Caco-2 (cell line): ENCODE data around the gene NAALADL2. TPM values are rescaled to one million over a fixed set of nuclear protein-coding genes. Genes with fewer than 3 reads are reported as not detected.

Source experiments
- BruUV-seq: library from RNA; stranded (reverse); fragments of 400-500 nt; replicated peaks from 2 replicates; lab custom pipeline; 2021; lab: Mats Ljungman, UMichigan
- CTCF ChIA-PET: fragments of 300-600 bp; sonication (Branson Sonifier 250); formaldehyde crosslinking; loops from one replicate; lab custom pipeline; 2022; ENCODE audit warnings: antibody characterized with exemption; lab: Charles Lee
- POLR2A ChIA-PET: fragments of 300-600 bp; sonication (Branson Sonifier 250); formaldehyde crosslinking; loops from one replicate; lab custom pipeline; 2022; ENCODE audit warnings: antibody characterized with exemption; lab: Charles Lee
- DNase-seq, 2 experiments: peaks; one replicate each; pipeline versions ENCODE4 v3.0.0 to v3.0.0-alpha.2; 2020 to 2022
- H3K27me3 ChIP-seq: replicated peaks from 2 replicates; pipeline ENCODE4 v1.6.0; 2011; ENCODE audit warnings: low read length; ENCODE audit not compliant: control insufficient read depth, insufficient read depth
- H3K36me3 ChIP-seq: 2 replicates; pipeline ENCODE4 v1.5.1; 2011; ENCODE audit warnings: low read length; ENCODE audit not compliant: control insufficient read depth, insufficient read depth
- H3K4me1 ChIP-seq: fragments of 250-450 bp; sonication (Bioruptor Pico); 2 replicates; pipeline ENCODE4 v1.5.1; 2020; ENCODE audit warnings: mild to moderate bottlenecking
- H3K4me3 ChIP-seq: 2 replicates; pipeline ENCODE4 v1.5.1; 2011; ENCODE audit warnings: low read depth, mild to moderate bottlenecking, control low read depth, low read length
- H3K9me3 ChIP-seq: fragments of 250-450 bp; sonication (Bioruptor Pico); 2 replicates; pipeline ENCODE4 v1.5.1; 2020; ENCODE audit warnings: mild to moderate bottlenecking, moderate library complexity
- H3K27ac Mint-ChIP-seq: one replicate; pipeline ENCODE4 v1.8.0; 2022; ENCODE audit warnings: mixed read lengths; ENCODE audit not compliant: unreplicated experiment
- H3K27me3 Mint-ChIP-seq: one replicate; pipeline ENCODE4 v1.8.0; 2022; ENCODE audit warnings: mixed read lengths; ENCODE audit not compliant: insufficient read depth, unreplicated experiment
- H3K36me3 Mint-ChIP-seq: one replicate; pipeline ENCODE4 v1.8.0; 2022; ENCODE audit warnings: mild to moderate bottlenecking, mixed read lengths; ENCODE audit not compliant: insufficient read depth, unreplicated experiment
- H3K4me1 Mint-ChIP-seq: one replicate; pipeline ENCODE4 v1.8.0; 2022; ENCODE audit warnings: low read depth, mixed read lengths; ENCODE audit not compliant: unreplicated experiment
- H3K4me3 Mint-ChIP-seq: one replicate; pipeline ENCODE4 v1.8.0; 2022; ENCODE audit warnings: mild to moderate bottlenecking, moderate library complexity, mixed read lengths; ENCODE audit not compliant: unreplicated experiment
- H3K9me3 Mint-ChIP-seq: one replicate; pipeline ENCODE4 v1.8.0; 2022; ENCODE audit warnings: mixed read lengths; ENCODE audit not compliant: unreplicated experiment
- intact Hi-C: fragments of 100-400 bp; cut with micrococcal nuclease; formaldehyde crosslinking; loops from one replicate; pipeline ENCODE4 v1.10.0; 2022; ENCODE audit not compliant: unreplicated experiment
- total RNA-seq: library from RNA; stranded (reverse); gene quantifications from 2 replicates; pipeline ENCODE4 v1.2.3, GENCODE V29; 2022
- TF ChIP-seq, protein P1 (sequence below), 2 experiments: fragments of 200-600 bp in 1 of 2; IDR thresholded peaks; 1 replicate in 1 of 2; 2 replicates in 1 of 2; pipeline versions ENCODE4 v1.5.1 to v1.8.0; 2011 to 2022; ENCODE audit warnings: antibody characterized with exemption in 1 of 2, control low read depth in 1 of 2, inconsistent platforms in 1 of 2, low read depth in 1 of 2, low read length in 1 of 2, mild to moderate bottlenecking in 1 of 2, moderate library complexity in 1 of 2; ENCODE audit not compliant: insufficient read depth in 1 of 2, severe bottlenecking in 1 of 2, unreplicated experiment in 1 of 2

The NAALADL2 gene
- total RNA-seq, 1 experiment from 2014 or later, result 4.4 TPM

GRCh38 chr3:175343946-175344345 lies 484.8 kb downstream of the NAALADL2 start:
- ChIA-PET CTCF (no interaction called here), POLR2A (no interaction called here)
- BruUV-seq, result no TSS peak
- Histone ChIP-seq H3K4me1 (no peaks in the 10 kb centered on the region), H3K4me3 (no peak overlapping the region), H3K9me3 (no peaks in the 10 kb centered on the region), H3K27me3 (no peaks in the 10 kb centered on the region), H3K36me3 (no peaks in the 10 kb centered on the region)
- H3K36me3 Mint-ChIP-seq, result no peaks in the 10 kb centered on the region
- TF ChIP-seq, protein P1, sequence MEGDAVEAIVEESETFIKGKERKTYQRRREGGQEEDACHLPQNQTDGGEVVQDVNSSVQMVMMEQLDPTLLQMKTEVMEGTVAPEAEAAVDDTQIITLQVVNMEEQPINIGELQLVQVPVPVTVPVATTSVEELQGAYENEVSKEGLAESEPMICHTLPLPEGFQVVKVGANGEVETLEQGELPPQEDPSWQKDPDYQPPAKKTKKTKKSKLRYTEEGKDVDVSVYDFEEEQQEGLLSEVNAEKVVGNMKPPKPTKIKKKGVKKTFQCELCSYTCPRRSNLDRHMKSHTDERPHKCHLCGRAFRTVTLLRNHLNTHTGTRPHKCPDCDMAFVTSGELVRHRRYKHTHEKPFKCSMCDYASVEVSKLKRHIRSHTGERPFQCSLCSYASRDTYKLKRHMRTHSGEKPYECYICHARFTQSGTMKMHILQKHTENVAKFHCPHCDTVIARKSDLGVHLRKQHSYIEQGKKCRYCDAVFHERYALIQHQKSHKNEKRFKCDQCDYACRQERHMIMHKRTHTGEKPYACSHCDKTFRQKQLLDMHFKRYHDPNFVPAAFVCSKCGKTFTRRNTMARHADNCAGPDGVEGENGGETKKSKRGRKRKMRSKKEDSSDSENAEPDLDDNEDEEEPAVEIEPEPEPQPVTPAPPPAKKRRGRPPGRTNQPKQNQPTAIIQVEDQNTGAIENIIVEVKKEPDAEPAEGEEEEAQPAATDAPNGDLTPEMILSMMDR (IDR thresholded peaks at IDR 0.05; ENCODE audit: insufficient read depth in 1 of 2, low read depth in 1 of 2, low read length in 1 of 2, severe bottlenecking in 1 of 2, unreplicated experiment in 1 of 2), result no peak
- no peaks in the 10 kb centered on the region for H3K9me3 Mint-ChIP-seq
- no peaks in the 10 kb centered on the region for H3K4me1 Mint-ChIP-seq
- no peak overlapping the region for H3K27ac Mint-ChIP-seq
- no peak for DNase-seq
- no peaks in the 10 kb centered on the region for H3K27me3 Mint-ChIP-seq
- intact Hi-C loops, result no loop called here
- H3K4me3 Mint-ChIP-seq, result no peak overlapping the region

DNA sequence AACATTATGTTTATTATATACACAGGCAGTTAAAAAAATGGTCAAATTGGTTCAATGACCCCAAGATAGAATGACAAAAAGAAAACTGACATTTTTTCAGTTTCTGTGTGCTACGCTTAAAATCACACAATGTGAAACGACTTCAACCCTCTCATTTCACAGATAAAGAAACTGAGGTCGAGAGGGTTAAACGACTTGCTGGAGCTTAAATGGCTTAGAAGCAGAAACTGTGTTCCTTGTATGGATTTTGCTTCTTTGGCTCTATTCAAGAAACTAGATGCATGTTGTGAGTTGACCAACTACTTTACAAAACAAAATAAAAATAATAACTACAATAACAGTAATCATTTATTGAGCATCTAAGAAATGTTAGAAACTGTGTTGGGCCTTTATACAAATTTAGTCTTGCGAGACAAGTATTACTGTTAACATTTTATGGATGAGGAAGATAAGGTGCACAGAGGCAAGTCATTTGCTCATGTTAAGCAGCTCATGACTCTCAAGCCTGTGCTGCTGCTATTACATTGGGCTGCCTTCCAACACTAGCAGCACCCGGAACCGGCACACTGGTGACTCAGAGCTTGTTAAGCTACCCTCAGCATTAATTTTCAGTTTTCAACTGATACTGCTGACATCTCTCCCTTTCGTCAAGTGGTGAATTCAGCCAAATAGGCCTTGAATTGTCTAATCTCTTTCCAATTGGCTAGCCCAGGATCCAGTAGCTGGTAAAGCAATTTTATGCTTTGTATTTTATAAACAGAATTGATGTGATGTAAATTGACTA lies 487.6 kb downstream of the NAALADL2 start:
- H3K27ac Mint-ChIP-seq, result no peak overlapping the region
- DNase-seq, result no peak
- TF ChIP-seq, protein P1 (IDR thresholded peaks at IDR 0.05; ENCODE audit: insufficient read depth in 1 of 2, low read depth in 1 of 2, low read length in 1 of 2, severe bottlenecking in 1 of 2, unreplicated experiment in 1 of 2), result no peak
- ChIA-PET POLR2A (no interaction called here), CTCF (no interaction called here)
- intact Hi-C loops, result no loop called here
- no peaks in the 10 kb centered on the region for H3K4me1 Mint-ChIP-seq
- no peaks in the 10 kb centered on the region for H3K27me3 Mint-ChIP-seq
- H3K36me3 Mint-ChIP-seq, result no peaks in the 10 kb centered on the region
- Histone ChIP-seq H3K4me3 (no peak overlapping the region), H3K9me3 (no peaks in the 10 kb centered on the region), H3K36me3 (no peaks in the 10 kb centered on the region), H3K27me3 (no peaks in the 10 kb centered on the region), H3K4me1 (no peaks in the 10 kb centered on the region)
- no TSS peak for BruUV-seq
- no peaks in the 10 kb centered on the region for H3K9me3 Mint-ChIP-seq
- no peak overlapping the region for H3K4me3 Mint-ChIP-seq

DNA sequence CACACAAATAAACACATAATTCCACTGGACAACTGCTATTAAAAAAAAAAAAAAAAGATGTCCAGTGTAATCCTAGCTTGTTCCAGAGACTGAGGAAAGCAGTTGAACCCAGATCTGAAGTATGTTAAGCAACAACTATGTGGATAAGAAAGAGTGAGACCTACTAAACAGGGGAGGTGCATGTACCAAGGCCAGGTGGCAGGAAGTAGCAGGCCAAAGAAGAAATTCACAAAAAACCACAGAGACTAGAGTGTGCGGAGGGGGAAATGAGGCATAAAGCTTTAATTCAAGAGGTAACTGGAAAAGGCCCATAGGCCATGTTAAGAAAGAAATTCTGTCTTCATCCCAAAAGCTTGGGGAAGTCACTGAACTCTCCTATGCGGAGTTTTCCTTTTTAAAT lies 490.0 kb downstream of the NAALADL2 start:
- intact Hi-C loops, result no loop called here
- TF ChIP-seq, protein P1 (IDR thresholded peaks at IDR 0.05; ENCODE audit: insufficient read depth in 1 of 2, low read depth in 1 of 2, low read length in 1 of 2, severe bottlenecking in 1 of 2, unreplicated experiment in 1 of 2), result no peak
- Histone ChIP-seq H3K4me3 (no peak overlapping the region), H3K4me1 (no peaks in the 10 kb centered on the region), H3K27me3 (no peaks in the 10 kb centered on the region), H3K36me3 (no peaks in the 10 kb centered on the region), H3K9me3 (no peaks in the 10 kb centered on the region)
- no peaks in the 10 kb centered on the region for H3K27me3 Mint-ChIP-seq
- H3K4me3 Mint-ChIP-seq, result no peak overlapping the region
- no peaks in the 10 kb centered on the region for H3K36me3 Mint-ChIP-seq
- H3K27ac Mint-ChIP-seq, result no peak overlapping the region
- ChIA-PET CTCF (no interaction called here), POLR2A (no interaction called here)
- H3K9me3 Mint-ChIP-seq, result no peaks in the 10 kb centered on the region
- no TSS peak for BruUV-seq
- no peak for DNase-seq
- H3K4me1 Mint-ChIP-seq, result no peaks in the 10 kb centered on the region
